ENCODE measurements around the gene SINHCAF. TPM values are rescaled to one million over a fixed set of nuclear protein-coding genes. Genes with fewer than 3 reads are reported as not detected.

The SINHCAF gene
- total RNA-seq, 1 experiment from 2014 or later: 139 TPM

DNA sequence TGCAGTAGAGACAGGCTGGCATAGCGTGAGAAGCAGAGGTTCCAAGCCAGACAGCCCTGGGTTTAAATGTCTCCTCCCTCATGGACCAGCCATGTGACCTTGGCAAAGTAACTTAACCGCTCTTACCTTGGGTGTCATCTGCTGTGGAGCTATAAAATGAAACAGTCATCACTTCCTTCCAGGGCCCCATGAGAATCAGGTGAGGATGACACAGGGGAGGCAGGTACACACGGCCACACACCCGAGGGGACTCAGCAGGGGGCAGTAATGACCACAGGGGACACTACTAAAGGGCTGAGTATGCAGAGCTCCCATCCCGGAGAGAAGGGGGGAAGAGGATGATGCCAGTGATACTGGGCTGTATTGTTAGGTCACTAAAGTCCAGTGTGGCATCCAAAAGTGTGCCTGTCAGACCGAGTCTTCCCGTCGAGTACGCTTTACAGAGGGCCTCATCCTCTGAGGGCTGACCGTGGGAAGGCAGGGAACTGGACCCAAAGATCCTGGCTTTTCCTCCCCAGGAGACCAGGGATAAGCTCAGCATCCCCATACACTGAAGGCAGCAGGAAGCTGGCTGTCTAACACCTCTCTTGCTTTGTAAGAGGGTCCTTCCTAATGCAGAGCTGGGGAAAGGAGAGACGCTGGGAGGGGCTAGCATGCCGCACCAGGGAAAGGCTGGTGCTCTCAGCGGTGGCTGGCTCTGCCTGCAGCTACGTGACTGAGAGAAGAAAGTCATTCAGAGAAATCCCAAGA is 94.2 kb downstream of the SINHCAF start:
- H3K27ac Mint-ChIP-seq (ENCODE audit: low read depth, unreplicated experiment): no peak overlapping the region
- H3K4me1 Mint-ChIP-seq (ENCODE audit: insufficient read depth, unreplicated experiment): peaks cover 19% of the 10 kb centered on the region
- intact Hi-C loops (cut with micrococcal nuclease): loop anchor here (10.0 kb wide), 1 partner anchor 247 kb away; no protein-coding TSS in a partner anchor
- H3K27me3 Mint-ChIP-seq (ENCODE audit: insufficient read depth, unreplicated experiment): peaks cover 30% of the 10 kb centered on the region
- ChIA-PET POLR2A (no interaction called here), CTCF (interaction anchor here (0.7 to 13.1 kb wide), 3 partner anchors 15 to 433 kb away, joined by 3 to 141 read pairs (median 4); no protein-coding TSS in a partner anchor)
- no peaks in the 10 kb centered on the region for H3K36me3 Mint-ChIP-seq (ENCODE audit: insufficient read depth, unreplicated experiment)
- no peaks in the 10 kb centered on the region for H3K9me3 Mint-ChIP-seq (ENCODE audit: unreplicated experiment)
- TF ChIP-seq, protein P1, sequence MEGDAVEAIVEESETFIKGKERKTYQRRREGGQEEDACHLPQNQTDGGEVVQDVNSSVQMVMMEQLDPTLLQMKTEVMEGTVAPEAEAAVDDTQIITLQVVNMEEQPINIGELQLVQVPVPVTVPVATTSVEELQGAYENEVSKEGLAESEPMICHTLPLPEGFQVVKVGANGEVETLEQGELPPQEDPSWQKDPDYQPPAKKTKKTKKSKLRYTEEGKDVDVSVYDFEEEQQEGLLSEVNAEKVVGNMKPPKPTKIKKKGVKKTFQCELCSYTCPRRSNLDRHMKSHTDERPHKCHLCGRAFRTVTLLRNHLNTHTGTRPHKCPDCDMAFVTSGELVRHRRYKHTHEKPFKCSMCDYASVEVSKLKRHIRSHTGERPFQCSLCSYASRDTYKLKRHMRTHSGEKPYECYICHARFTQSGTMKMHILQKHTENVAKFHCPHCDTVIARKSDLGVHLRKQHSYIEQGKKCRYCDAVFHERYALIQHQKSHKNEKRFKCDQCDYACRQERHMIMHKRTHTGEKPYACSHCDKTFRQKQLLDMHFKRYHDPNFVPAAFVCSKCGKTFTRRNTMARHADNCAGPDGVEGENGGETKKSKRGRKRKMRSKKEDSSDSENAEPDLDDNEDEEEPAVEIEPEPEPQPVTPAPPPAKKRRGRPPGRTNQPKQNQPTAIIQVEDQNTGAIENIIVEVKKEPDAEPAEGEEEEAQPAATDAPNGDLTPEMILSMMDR (IDR thresholded peaks at IDR 0.05; ENCODE audit: unreplicated experiment): no peak
- H3K4me3 Mint-ChIP-seq (ENCODE audit: unreplicated experiment): no peak overlapping the region
- BruUV-seq (replicated peaks): no TSS peak
- no peak for DNase-seq (ENCODE audit: unreplicated experiment)
